Thoracic aorta (tissue), 2 donors: Measurements from ENCODE around the gene TRIO. TPM values are rescaled to one million over a fixed set of nuclear protein-coding genes. Genes with fewer than 3 reads are reported as not detected.

Experiments used
- ATAC-seq: fragments of 150-250 bp; one replicate; pipeline ENCODE4 v1.8.0; 2017; ENCODE audit warnings: low read depth; ENCODE audit not compliant: insufficient number of reproducible peaks, low FRiP score
- DNase-seq: peaks from one replicate; pipeline ENCODE4 v3.0.0-alpha.2; 2020; ENCODE audit warnings: low spot score
- H3K27ac ChIP-seq, 2 donors: fragments of 200-600 bp; sonication (generic); 1 replicate in 1 of 2; 2 replicates in 1 of 2; pipeline ENCODE4 v1.5.1; 2016; ENCODE audit warnings: mild to moderate bottlenecking in 2 of 2, moderate library complexity in 2 of 2
- H3K27me3 ChIP-seq: fragments of 200-600 bp; sonication (generic); replicated peaks from 2 replicates; pipeline ENCODE4 v1.6.0; 2016; ENCODE audit warnings: mild to moderate bottlenecking; ENCODE audit not compliant: insufficient read depth
- H3K36me3 ChIP-seq: fragments of 200-600 bp; sonication (generic); one replicate; pipeline ENCODE4 v1.5.1; 2016
- H3K4me1 ChIP-seq, 2 donors: fragments of 200-600 bp; sonication (generic); 1 replicate in 1 of 2; 2 replicates in 1 of 2; pipeline versions ENCODE4 v1.5.1 to v1.6.0; 2016; ENCODE audit warnings: low read depth in 2 of 2, mild to moderate bottlenecking in 1 of 2; ENCODE audit not compliant: control insufficient read depth in 1 of 2
- H3K4me3 ChIP-seq: fragments of 200-600 bp; sonication (generic); 2 replicates; pipeline ENCODE4 v1.5.1; 2016; ENCODE audit warnings: mild to moderate bottlenecking
- H3K9me3 ChIP-seq: fragments of 200-600 bp; sonication (generic); 2 replicates; pipeline ENCODE4 v1.5.1; 2016
- total RNA-seq, 2 donors: library from RNA; depleted of rRNA; stranded (reverse); fragments of >200 nt; gene quantifications; one replicate each; pipeline versions ENCODE4 v1.1.0 to v1.2.3, GENCODE V29; 2016
- TF ChIP-seq, protein P1 (sequence below): fragments of 200-600 bp; sonication (generic); IDR thresholded peaks from one replicate; pipeline ENCODE4 v1.5.1; 2019; ENCODE audit warnings: antibody characterized with exemption

Gene TRIO
- total RNA-seq, 2 donors from 2014 or later: 219 to 300 TPM

DNA sequence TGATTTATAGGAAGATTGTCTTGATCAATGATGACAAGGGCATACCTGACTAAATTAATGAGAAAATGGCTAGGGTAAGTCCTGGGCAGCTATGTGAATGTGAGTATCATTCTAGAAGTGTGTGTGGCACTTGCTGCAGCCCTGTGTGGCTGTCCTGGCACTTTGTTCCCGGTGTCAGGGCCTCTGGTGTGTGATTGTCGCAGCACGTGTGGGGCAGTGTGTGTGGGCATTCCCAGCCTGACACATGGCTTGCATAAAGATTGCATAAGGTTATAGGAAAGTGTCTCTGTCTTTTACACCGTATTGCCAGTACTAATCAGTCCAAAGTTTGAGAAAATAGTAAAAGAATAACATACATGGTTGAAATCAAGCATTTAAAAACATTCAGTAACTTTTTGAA, 74.4 kb downstream of the TRIO start:
- DNase-seq: no peak
- Histone ChIP-seq H3K4me1 (peaks cover 33 to 74% of the 10 kb centered on the region in 2 donors), H3K36me3 (no peaks in the 10 kb centered on the region), H3K4me3 (no peak overlapping the region), H3K27ac (peak overlapping the region in 1 of 2 donors; percentile 55), H3K27me3 (no peaks in the 10 kb centered on the region), H3K9me3 (no peaks in the 10 kb centered on the region)
- TF ChIP-seq, protein P1, sequence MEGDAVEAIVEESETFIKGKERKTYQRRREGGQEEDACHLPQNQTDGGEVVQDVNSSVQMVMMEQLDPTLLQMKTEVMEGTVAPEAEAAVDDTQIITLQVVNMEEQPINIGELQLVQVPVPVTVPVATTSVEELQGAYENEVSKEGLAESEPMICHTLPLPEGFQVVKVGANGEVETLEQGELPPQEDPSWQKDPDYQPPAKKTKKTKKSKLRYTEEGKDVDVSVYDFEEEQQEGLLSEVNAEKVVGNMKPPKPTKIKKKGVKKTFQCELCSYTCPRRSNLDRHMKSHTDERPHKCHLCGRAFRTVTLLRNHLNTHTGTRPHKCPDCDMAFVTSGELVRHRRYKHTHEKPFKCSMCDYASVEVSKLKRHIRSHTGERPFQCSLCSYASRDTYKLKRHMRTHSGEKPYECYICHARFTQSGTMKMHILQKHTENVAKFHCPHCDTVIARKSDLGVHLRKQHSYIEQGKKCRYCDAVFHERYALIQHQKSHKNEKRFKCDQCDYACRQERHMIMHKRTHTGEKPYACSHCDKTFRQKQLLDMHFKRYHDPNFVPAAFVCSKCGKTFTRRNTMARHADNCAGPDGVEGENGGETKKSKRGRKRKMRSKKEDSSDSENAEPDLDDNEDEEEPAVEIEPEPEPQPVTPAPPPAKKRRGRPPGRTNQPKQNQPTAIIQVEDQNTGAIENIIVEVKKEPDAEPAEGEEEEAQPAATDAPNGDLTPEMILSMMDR: no peak
- no peak for ATAC-seq

DNA sequence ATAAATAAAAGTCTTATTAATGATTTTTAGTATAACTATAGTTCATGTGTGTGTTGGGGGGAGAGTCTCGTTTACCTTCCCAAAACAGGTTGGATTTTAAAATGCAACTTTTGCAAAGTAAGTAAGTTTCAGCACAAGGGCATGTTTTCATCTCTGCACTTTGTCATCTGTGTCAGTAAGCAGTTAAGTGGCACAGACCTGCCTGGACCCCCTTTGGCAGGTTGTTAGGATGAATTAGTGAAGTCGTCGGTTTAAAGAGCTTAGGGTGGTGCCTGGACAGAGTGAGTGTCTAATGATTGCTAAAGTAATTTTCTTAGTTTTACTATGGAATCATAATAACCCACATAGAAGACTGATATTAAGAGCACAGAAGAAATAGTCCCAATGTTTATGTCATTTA, 74.9 kb downstream of the TRIO start:
- Histone ChIP-seq H3K4me1 (peaks cover 33 to 69% of the 10 kb centered on the region in 2 donors), H3K4me3 (no peak overlapping the region), H3K9me3 (no peaks in the 10 kb centered on the region), H3K27me3 (no peaks in the 10 kb centered on the region), H3K27ac (peak overlapping the region in 1 of 2 donors; percentile 55), H3K36me3 (no peaks in the 10 kb centered on the region)
- DNase-seq (no peak), ATAC-seq (no peak)
- TF ChIP-seq, protein P1: no peak

DNA sequence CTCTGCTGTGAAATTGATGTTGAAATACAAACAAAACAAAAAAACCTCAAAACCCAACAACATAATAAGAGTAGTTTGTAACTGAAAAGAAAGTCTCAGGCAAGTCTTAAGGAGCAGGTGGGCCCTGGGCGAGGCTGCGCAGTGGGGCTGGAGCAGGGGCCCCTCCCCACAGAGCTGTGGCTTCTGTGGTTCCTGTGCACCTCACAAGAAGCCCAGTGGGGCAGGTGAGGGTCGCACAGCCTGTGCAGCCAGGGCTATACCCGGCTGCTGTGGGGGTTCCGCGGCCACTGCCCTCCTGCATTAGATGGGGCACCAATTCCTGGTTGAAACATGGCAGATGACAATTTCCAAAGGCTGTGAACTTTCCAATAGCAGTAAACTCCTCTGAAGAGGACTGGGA, 75.3 kb downstream of the TRIO start:
- peak overlapping the region; percentile 35 for H3K4me3 ChIP-seq

DNA sequence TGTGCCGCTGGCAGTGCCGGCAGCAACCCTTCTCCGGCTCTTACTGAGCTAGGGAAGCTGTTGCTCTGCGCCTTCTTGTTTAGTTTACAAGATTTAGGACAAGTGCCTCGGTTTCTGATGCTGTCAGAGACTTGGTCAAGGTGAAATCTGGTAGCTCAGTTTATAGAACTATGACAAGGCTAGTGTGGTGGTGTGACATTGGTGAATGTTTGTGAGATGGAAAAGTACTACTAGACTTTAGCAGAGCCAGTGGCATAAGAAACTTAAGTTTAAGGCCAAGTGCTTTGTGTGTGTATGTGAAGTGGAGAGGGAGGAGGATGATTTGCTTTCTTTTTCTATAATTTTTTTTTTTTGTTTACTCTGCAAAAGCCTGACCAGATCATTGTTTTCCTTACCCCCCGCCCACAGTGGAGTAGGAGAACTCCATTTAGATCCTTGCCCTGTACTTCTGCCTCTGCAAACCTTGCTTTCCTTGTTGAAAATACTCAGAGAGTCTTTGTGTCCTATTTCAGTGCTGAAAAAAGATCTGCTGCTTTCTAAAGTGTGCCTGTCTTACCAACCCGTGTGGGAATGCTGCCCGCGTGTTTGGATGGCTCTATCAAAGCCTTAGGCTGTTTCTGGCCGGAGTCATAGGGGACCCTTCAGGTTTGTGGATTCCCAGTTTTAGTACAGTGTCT, 75.9 kb downstream of the TRIO start:
- Histone ChIP-seq H3K27me3 (no peaks in the 10 kb centered on the region), H3K27ac (peak overlapping the region; percentile 44 to 73), H3K4me3 (peak overlapping the region; percentile 35), H3K4me1 (peaks cover 33 to 61% of the 10 kb centered on the region in 2 donors), H3K9me3 (no peaks in the 10 kb centered on the region), H3K36me3 (no peaks in the 10 kb centered on the region)
- no peak for ATAC-seq
- no peak for DNase-seq
- TF ChIP-seq, protein P1: no peak

More for the DNA sequence above, 75.3 kb downstream of the TRIO start:
- no peak for ATAC-seq
- no peak for DNase-seq
- H3K27ac ChIP-seq: peak overlapping the region; percentile 44 to 73
- H3K9me3 ChIP-seq: no peaks in the 10 kb centered on the region
- TF ChIP-seq, protein P1: no peak
- H3K4me1 ChIP-seq: peaks cover 33 to 66% of the 10 kb centered on the region in 2 donors
- no peaks in the 10 kb centered on the region for H3K27me3 ChIP-seq
- no peaks in the 10 kb centered on the region for H3K36me3 ChIP-seq

DNA sequence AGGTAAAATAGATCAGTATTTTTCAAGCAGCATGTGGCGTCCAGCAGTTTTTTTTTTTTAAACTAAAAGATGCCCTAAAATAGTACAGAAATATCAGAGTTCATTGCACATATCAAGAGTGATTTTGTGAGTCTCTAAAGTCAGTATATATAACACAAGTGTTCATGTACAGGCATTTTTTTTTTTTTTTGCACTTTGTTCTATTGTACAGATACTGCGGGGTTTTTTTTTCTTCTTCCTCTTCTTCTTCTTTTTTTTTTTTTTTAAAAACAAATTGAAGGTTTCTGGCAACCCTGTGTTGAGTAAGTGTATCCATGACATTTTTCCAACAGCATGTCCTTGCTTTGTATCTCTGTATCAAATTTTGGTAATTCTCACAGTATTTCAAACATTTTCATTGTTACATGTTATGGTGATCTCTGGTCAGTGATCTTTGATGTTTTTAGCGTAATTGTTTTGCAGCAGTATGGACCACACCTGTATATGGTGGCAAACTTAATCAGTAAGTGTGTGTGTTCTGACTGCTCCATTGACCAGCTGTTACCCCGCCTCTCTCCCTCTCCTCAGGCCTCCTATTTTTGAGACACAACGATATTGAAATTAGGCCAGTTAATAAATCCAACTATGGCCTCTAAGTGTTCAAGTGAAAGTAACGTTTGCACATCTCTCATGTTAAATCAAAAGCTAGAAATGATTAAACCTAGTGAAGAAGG, 76.8 kb downstream of the TRIO start:
- DNase-seq (no peak), ATAC-seq (no peak)
- H3K4me1 ChIP-seq: peaks cover 33 to 57% of the 10 kb centered on the region in 2 donors
- TF ChIP-seq, protein P1: no peak
- no peaks in the 10 kb centered on the region for H3K36me3 ChIP-seq
- H3K27me3 ChIP-seq: no peaks in the 10 kb centered on the region
- H3K4me3 ChIP-seq: no peak overlapping the region
- peak overlapping the region in 1 of 2 donors; percentile 73 for H3K27ac ChIP-seq
- no peaks in the 10 kb centered on the region for H3K9me3 ChIP-seq
